Lower leg skin (tissue), 3 donors: ENCODE measurements around the gene ASPSCR1.

ENCODE experiments used
- CTCF ChIP-seq, 3 donors: fragments of 450-650 bp; IDR thresholded peaks; one replicate each; pipeline ENCODE4 v1.5.1; 2016; ENCODE audit warnings: antibody characterized with exemption in 3 of 3, mild to moderate bottlenecking in 3 of 3, moderate library complexity in 2 of 3
- POLR2A ChIP-seq, 2 donors: fragments of 450-650 bp; IDR thresholded peaks; one replicate each; pipeline ENCODE4 v1.6.1; 2016 to 2017; ENCODE audit warnings: antibody characterized with exemption in 2 of 2, mild to moderate bottlenecking in 1 of 2, moderate library complexity in 1 of 2

- no peak for TF ChIP-seq CTCF (IDR thresholded peaks at IDR 0.05)
- TF ChIP-seq POLR2A (IDR thresholded peaks at IDR 0.05): no peak
Measured at GRCh38 chr17:82054351-82055022, 77.1 kb downstream of the ASPSCR1 start.
